WERI-Rb-1 (cell line): ENCODE measurements around the gene AQP11.

ENCODE experiments used
- DNase-seq: peaks from one replicate; pipeline ENCODE4 v3.0.0-alpha.2; 2020
- H3K27ac ChIP-seq: fragments of 250-450 bp; sonication (Bioruptor Pico); 2 replicates; pipeline ENCODE4 v1.5.1; 2020; ENCODE audit warnings: mild to moderate bottlenecking, moderate library complexity
- H3K27me3 ChIP-seq: fragments of 250-450 bp; sonication (Bioruptor Pico); 2 replicates; pipeline ENCODE4 v1.5.1; 2021; ENCODE audit warnings: mild to moderate bottlenecking, low read depth, moderate library complexity; ENCODE audit not compliant: insufficient read depth, severe bottlenecking
- H3K36me3 ChIP-seq: fragments of 250-450 bp; sonication (Bioruptor Pico); 2 replicates; pipeline ENCODE4 v1.5.1; 2020; ENCODE audit warnings: mild to moderate bottlenecking, moderate library complexity
- H3K4me3 ChIP-seq: 2 replicates; pipeline ENCODE4 v1.5.1; 2011; ENCODE audit warnings: low read depth, mild to moderate bottlenecking, control low read depth, low read length
- H3K9me3 ChIP-seq: fragments of 250-450 bp; sonication (Bioruptor Pico); 2 replicates; pipeline ENCODE4 v1.5.1; 2021; ENCODE audit warnings: mild to moderate bottlenecking, moderate library complexity; ENCODE audit not compliant: severe bottlenecking
- TF ChIP-seq, protein P1 (sequence below): IDR thresholded peaks from 2 replicates; pipeline ENCODE4 v1.5.1; 2011; ENCODE audit warnings: low read depth, mild to moderate bottlenecking, control low read depth, inconsistent platforms, low read length

AQP11 gene

DNA sequence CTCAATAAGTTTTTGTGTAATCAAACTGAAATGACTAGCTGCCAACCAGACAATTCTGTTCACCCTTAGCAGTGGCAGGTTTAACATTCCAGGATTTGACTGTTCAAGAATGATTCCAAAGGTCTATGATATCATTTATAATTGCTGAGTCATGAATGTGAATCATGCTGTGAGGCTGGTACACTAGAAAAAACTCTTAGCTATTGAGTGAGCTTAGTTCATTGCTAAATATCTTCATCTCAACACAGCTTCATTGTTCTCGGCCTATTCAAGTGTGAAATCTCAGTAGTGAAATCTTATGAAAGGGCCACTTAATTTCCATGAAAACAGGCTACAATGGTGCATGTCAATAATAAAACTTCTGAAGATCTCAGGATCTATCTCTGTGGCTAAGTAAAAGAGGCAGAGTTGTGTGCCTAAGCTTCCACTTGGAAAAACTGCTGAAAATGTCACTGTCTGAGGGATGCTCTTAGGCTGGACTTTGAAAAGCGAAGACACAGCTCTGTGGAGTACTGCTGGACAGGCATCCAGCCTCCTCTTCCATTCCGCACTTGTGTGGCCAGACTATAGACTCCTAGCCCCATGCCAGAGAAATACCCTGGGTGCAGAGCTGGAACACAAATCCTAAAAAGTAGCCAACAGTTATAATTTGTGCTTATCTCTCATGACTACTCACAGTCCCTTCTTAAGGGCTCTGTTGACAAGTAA, 12.8 kb downstream of the AQP11 start:
- TF ChIP-seq, protein P1, sequence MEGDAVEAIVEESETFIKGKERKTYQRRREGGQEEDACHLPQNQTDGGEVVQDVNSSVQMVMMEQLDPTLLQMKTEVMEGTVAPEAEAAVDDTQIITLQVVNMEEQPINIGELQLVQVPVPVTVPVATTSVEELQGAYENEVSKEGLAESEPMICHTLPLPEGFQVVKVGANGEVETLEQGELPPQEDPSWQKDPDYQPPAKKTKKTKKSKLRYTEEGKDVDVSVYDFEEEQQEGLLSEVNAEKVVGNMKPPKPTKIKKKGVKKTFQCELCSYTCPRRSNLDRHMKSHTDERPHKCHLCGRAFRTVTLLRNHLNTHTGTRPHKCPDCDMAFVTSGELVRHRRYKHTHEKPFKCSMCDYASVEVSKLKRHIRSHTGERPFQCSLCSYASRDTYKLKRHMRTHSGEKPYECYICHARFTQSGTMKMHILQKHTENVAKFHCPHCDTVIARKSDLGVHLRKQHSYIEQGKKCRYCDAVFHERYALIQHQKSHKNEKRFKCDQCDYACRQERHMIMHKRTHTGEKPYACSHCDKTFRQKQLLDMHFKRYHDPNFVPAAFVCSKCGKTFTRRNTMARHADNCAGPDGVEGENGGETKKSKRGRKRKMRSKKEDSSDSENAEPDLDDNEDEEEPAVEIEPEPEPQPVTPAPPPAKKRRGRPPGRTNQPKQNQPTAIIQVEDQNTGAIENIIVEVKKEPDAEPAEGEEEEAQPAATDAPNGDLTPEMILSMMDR: no peak
- Histone ChIP-seq H3K27me3 (no peaks in the 10 kb centered on the region), H3K36me3 (peaks cover 6% of the 10 kb centered on the region; the same call in 1 of the 2 replicates), H3K4me3 (no peak overlapping the region), H3K27ac (no peak overlapping the region), H3K9me3 (no peaks in the 10 kb centered on the region)
- DNase-seq: no peak

DNA sequence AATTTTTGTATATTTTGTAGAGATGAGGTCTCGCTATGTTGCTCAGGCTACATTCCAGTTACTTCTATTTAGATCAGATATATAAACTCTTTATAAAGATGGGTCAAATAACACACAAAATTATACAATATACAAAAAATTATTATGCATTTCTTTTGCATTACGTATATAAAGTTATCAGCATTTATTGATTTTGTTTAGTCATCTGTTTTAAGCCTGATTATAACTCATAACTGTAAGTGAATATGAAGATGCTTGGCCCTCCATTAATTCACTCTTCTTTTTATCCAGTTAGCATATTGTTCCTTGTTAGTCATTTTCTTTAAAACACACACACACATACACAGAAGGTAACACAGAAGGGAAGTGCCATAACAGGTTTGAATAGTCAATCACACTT, 14.5 kb downstream of the AQP11 start:
- H3K9me3 ChIP-seq: no peaks in the 10 kb centered on the region
- H3K27ac ChIP-seq: no peak overlapping the region
- peaks cover 12% of the 10 kb centered on the region for H3K36me3 ChIP-seq
- TF ChIP-seq, protein P1: no peak
- no peak for DNase-seq
- H3K27me3 ChIP-seq: no peaks in the 10 kb centered on the region
- H3K4me3 ChIP-seq: no peak overlapping the region

DNA sequence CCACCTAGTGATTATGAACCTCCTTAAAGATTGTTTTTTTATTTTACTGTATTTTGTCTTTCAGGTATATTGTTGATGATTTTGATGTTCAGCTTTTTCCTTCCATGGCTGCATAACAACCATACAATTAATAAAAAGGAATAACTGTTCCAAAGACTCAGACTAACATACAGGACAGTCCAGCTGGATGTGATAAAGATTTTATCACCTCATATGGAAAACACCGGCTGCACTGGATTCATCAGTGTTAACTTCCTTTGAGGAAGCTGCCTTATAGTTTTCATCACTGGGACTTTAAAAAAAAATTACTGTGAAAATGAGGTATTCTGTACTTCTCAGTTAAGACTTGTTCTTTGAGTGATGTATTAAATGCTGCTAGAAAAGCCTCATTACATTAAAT, 19.5 kb downstream of the AQP11 start:
- no peak for DNase-seq
- Histone ChIP-seq H3K9me3 (no peaks in the 10 kb centered on the region), H3K27ac (no peak overlapping the region), H3K4me3 (no peak overlapping the region), H3K36me3 (peaks cover 26% of the 10 kb centered on the region), H3K27me3 (no peaks in the 10 kb centered on the region)
- TF ChIP-seq, protein P1: no peak

DNA sequence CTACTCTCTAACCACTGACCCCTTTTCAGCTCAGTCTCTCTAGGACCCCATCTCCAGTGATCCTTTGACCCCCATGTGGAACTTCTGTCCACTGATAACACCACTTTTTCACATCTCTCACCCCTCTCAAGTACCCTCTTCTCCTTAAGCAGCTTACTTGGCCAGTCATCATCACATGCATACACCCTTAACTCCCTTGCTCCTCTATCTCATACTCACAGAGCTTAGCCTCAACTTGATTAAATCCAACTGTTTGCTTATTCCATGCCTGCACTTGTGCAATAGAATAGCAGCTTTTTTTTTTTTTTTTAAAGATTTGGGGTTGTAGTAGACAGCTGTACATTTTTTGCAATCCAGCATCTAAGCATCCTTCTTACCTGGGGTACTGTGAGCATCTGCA, 22.2 kb downstream of the AQP11 start:
- H3K36me3 ChIP-seq: peaks cover 48% of the 10 kb centered on the region
- no peaks in the 10 kb centered on the region for H3K9me3 ChIP-seq
- H3K4me3 ChIP-seq: no peak overlapping the region
- TF ChIP-seq, protein P1: no peak
- H3K27ac ChIP-seq: no peak overlapping the region
- DNase-seq: no peak
- H3K27me3 ChIP-seq: no peaks in the 10 kb centered on the region

DNA sequence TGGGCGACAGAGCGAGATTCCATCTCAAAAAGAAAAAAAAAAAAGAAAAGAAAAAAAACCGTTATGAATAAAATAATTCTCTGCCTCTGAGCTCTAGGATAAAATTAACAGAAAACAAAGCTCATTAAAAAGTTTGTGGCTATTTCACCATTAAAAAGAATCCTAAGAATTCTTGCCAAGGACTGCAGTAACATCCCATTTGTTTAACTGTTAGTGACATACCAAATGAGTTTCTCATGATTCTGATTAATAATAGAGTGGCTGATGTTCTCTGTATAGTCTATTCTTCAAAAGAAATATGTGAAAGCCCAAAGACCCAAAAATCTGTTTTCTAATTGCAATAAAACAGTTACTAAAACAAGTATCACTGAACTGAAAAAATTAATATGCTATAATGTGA, 28.1 kb downstream of the AQP11 start:
- TF ChIP-seq, protein P1: no peak
- Histone ChIP-seq H3K36me3 (peaks cover 71% of the 10 kb centered on the region), H3K9me3 (no peaks in the 10 kb centered on the region), H3K27ac (no peak overlapping the region), H3K27me3 (no peaks in the 10 kb centered on the region), H3K4me3 (no peak overlapping the region)
- DNase-seq: no peak
